ENCODE results near the gene TFAM. TPM values are rescaled to one million over a fixed set of nuclear protein-coding genes. Genes with fewer than 3 reads are reported as not detected.

The TFAM gene
- polyA plus RNA-seq, 1 donor (not counting 4 experiments of a cell fraction or from before 2014, with no cell fraction given) = 25.1 TPM

- no peaks in the 10 kb centered on the region for H4K20me1 ChIP-seq (ENCODE audit: control insufficient read depth, extremely low read depth, insufficient read depth, low read length)
- no peak for TF ChIP-seq EZH2 (IDR thresholded peaks at IDR 0.05; ENCODE audit: low read length)
- TF ChIP-seq CTCF (optimal IDR thresholded peaks at IDR 0.05 in 1 of 3, IDR thresholded peaks at IDR 0.05 in 1 of 3, conservative IDR thresholded peaks at IDR 0.05 in 1 of 3; ENCODE audit: extremely low read depth in 1 of 3, insufficient read depth in 2 of 3, low read length in 3 of 3) = no peak
- no peak for FAIRE-seq
Observed at GRCh38 chr10:58358947-58359346, 26.3 kb upstream of the TFAM start.

GRCh38 chr10:58359541-58359940, 25.7 kb upstream of the TFAM start:
- TF ChIP-seq CTCF (optimal IDR thresholded peaks at IDR 0.05 in 1 of 3, IDR thresholded peaks at IDR 0.05 in 1 of 3, conservative IDR thresholded peaks at IDR 0.05 in 1 of 3; ENCODE audit: extremely low read depth in 1 of 3, insufficient read depth in 2 of 3, low read length in 3 of 3) = no peak
- TF ChIP-seq EZH2 (IDR thresholded peaks at IDR 0.05; ENCODE audit: low read length) = no peak
- FAIRE-seq = no peak
- Histone ChIP-seq H4K20me1 (ENCODE audit: control insufficient read depth, extremely low read depth, insufficient read depth, low read length) (no peaks in the 10 kb centered on the region), H3K36me3 (ENCODE audit: control insufficient read depth in 2 of 2, extremely low read depth in 1 of 2, insufficient read depth in 2 of 2, low read length in 2 of 2) (peaks cover 0 to 1% of the 10 kb centered on the region in 2 experiments), H3K9ac (ENCODE audit: control insufficient read depth, extremely low read depth, insufficient read depth, low read length) (no peak overlapping the region), H3K4me2 (ENCODE audit: control insufficient read depth, extremely low read depth, insufficient read depth, low read depth, low read length) (no peak overlapping the region), H3K4me1 (ENCODE audit: control insufficient read depth, extremely low read depth, insufficient read depth, low read length) (peaks cover 25% of the 10 kb centered on the region), H3K4me3 (ENCODE audit: control insufficient read depth in 2 of 3, extremely low read depth in 1 of 3, insufficient read depth in 2 of 3, low read depth in 1 of 3, low read length in 3 of 3) (no peak overlapping the region), H2AFZ (ENCODE audit: control insufficient read depth, low read length) (no peak overlapping the region), H3K79me2 (ENCODE audit: control insufficient read depth, insufficient read depth, low read length) (no peaks in the 10 kb centered on the region), H3K27me3 (ENCODE audit: control insufficient read depth, extremely low read depth, insufficient read depth, low read length) (no peaks in the 10 kb centered on the region), H3K9me1 (ENCODE audit: control insufficient read depth, extremely low read depth, insufficient read depth, low read length) (no peaks in the 10 kb centered on the region), H3K9me3 (ENCODE audit: control insufficient read depth, low read depth, low read length) (no peaks in the 10 kb centered on the region), H3K27ac (ENCODE audit: control insufficient read depth, insufficient read depth, low read length) (no peak overlapping the region)
- no peak for DNase-seq (ENCODE audit: low read depth, low spot score)
- dilution Hi-C loops (cut with MboI; ENCODE audit: extremely low pct_ligation_motif_present, low sequenced_read_pairs) = no loop called here

More at GRCh38 chr10:58358947-58359346, 26.3 kb upstream of the TFAM start:
- H3K27ac ChIP-seq (ENCODE audit: control insufficient read depth, insufficient read depth, low read length) = no peak overlapping the region
- H3K4me1 ChIP-seq (ENCODE audit: control insufficient read depth, extremely low read depth, insufficient read depth, low read length) = peaks cover 25% of the 10 kb centered on the region
- H2AFZ ChIP-seq (ENCODE audit: control insufficient read depth, low read length) = no peak overlapping the region
- H3K9me1 ChIP-seq (ENCODE audit: control insufficient read depth, extremely low read depth, insufficient read depth, low read length) = no peaks in the 10 kb centered on the region
- no peak overlapping the region for H3K4me2 ChIP-seq (ENCODE audit: control insufficient read depth, extremely low read depth, insufficient read depth, low read depth, low read length)
- no peak overlapping the region for H3K9ac ChIP-seq (ENCODE audit: control insufficient read depth, extremely low read depth, insufficient read depth, low read length)
- H3K79me2 ChIP-seq (ENCODE audit: control insufficient read depth, insufficient read depth, low read length) = no peaks in the 10 kb centered on the region
- H3K4me3 ChIP-seq (ENCODE audit: control insufficient read depth in 2 of 3, extremely low read depth in 1 of 3, insufficient read depth in 2 of 3, low read depth in 1 of 3, low read length in 3 of 3) = no peak overlapping the region
- dilution Hi-C loops (cut with MboI; ENCODE audit: extremely low pct_ligation_motif_present, low sequenced_read_pairs) = no loop called here
- H3K9me3 ChIP-seq (ENCODE audit: control insufficient read depth, low read depth, low read length) = no peaks in the 10 kb centered on the region
- H3K27me3 ChIP-seq (ENCODE audit: control insufficient read depth, extremely low read depth, insufficient read depth, low read length) = no peaks in the 10 kb centered on the region
- no peak for DNase-seq (ENCODE audit: low read depth, low spot score)
- peaks cover 0 to 1% of the 10 kb centered on the region in 2 experiments for H3K36me3 ChIP-seq (ENCODE audit: control insufficient read depth in 2 of 2, extremely low read depth in 1 of 2, insufficient read depth in 2 of 2, low read length in 2 of 2)

Data from keratinocyte (primary cell).